COLO668 (cell line): ENCODE data around the gene NAA25.

Experiments
- DNase-seq: peaks from one replicate; lab custom pipeline; 2025; ENCODE audit not compliant: unreplicated experiment; lab: John Stamatoyannopoulos, UW

Gene NAA25

DNA sequence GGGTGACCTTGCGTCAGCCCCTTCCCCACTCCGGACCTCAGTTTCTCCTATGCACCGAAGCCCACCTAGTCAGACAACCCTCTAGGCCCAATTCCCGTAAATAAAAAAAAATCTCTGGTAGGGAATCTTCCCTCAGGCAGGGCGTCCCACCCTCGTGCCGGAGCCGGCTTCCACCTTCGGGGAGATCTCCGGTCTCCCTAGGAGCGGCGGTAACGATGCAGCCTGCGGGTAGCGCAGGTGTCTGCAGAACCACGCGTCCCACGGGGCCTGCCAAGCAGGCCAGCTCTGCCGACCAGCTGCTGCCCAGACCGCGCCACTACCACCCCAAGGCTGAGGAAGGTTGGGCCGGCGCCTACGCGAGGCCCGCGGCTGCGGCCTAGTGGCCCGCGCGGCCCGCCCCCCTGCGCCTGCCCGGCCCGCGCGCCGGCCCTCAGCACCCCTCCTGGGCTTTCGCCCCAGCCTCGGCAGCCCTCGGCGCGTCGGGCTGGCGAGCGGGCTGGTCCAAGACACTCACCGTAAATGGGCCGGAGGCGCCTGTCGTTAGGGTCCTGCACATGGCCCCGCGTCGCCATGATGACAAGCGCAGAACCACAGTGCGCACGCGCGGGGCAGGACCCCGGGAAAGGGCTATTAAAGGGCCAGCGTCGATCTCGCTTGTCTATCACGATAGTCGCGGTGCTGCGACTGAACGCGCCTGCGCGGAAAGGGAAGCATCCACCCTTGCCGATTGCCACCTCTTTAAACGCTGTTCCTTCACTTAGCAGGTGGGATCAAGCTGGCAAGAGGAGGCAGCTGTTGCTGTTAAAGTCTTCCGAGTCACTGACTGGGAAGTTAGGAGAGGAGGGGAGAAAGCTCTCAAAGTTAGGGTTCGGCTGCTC, at the start of gene NAA25:
NAA25 (minus strand) TSS at position 582 of the 878 bp plus-strand sequence; CDS start at position 572, 10 bp downstream.
- peak; percentile 95 for DNase-seq

DNA sequence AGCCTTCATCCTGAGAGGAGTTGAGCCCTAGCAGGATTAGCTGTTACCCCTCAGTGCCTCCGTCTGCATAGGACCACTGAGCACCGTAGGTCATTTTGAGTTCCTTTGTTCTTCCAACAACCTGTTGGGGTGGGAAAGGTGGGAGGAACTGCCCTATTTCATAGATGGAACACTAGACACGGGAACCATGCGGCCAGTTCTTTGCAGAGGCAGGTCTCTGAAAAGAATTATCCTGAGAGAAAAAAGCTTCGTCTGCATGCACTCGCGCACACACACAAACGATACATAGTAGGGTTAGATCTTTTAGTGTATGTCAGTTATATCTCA, 45.3 kb upstream of the NAA25 start:
- DNase-seq = no peak

DNA sequence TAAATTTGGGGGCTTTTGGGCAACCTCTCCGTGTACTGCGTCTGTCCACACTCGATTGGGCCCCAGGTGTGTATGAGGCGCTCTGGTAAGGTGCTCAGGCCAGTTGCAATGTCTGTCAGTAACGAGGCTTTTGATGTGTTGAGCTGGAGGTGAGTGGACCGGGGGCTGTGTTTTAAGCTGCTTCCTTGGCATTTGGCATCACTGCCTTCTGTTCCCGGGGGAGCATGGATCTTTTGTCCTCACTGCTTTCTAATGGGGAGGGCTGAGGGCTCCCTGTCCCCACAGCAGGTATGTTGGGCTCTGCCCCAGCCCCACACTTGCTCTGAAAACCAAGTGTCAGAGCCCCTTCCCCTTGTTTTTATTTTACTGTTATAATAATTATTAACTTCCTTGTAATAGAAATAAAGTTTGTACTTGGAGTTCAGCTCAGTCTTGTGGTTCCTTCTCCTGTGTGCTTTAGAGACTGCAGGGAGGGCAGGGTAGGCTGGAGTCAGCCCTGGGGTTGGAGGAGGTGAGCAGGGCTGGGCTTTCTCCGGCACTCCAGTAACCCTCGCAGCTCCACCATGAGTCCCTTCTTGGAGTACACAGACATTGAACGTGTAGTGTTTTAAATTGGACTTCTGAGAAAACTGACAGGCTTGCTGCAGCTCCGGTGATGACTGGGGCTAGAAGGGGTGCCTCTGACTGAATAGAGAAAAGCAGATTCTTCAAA, 44.8 kb upstream of the NAA25 start:
- no peak for DNase-seq

DNA sequence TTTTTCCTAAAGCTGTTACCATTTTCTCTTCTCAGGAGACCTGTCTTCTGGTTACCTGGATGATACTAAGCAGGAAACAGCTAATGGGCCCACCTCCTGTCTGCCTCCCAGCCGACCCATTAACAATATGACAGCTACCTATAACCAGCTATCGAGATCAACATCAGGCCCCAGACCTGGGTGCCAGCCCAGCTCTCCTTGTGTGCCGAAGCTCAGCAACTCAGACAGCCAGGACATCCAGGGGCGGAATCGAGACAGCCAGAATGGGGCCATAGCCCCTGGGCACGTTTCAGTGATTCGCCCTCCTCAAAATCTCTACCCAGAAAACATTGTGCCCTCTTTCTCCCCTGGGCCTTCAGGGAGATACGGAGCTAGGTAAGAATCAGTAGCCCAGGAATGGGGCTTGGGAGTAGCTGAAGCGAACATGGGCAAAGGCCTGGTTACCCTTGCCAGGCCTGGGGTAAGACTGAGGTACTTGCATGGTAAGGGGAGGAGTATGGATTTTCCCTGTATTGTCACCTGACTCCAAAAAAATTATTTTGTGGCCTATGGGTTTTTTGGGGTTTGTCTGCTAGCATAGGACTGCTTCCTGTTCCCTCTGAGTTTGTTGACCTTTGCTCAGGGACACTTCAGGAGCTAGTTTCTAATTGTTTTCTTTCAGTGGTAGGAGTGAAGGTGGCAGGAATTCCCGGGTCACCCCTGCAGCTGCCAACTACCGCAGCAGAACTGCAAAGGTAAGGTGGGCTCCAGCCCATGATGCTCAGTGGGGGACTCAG, 43.4 kb upstream of the NAA25 start:
- no peak for DNase-seq

DNA sequence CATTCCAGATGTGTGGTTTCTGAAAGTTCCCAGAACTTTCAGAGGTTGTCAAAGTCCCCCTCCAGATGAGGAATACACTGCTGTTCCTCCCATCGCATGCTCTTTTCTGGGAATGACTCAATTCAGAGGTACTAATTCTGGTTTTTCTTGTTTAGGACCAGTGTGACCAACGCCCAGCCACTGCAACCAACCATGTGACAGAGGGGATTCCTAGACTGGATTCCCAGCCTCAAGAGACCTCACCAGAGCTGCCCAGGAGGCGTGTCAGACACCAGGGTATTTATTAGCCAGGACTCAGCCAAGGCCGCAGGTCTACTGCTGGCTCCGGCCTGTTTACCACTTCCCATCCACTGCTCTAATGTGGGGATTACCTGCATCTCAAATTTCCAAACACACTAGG, 41.0 kb upstream of the NAA25 start:
- DNase-seq = no peak

DNA sequence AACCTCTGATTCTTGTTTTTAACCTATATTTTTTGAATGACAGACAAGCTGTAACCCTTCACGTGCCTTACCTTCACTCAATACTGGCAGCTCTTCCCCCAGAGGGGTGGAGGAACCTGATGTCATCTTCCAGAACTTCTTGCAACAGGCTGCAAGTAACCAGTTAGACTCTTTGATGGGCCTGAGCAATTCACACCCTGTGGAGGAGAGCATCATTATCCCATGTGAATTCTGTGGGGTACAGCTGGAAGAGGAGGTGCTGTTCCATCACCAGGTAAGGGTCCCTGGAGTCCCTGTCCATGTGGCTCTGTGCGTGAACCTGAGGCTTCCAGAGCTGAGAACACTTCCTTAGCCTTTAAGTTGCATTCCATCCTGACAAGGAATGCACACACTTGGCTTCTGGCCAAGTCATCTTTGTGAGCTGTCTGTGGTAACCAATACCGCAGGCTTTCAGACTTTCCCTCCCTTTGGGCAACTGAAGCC, 39.5 kb upstream of the NAA25 start:
- no peak for DNase-seq

DNA sequence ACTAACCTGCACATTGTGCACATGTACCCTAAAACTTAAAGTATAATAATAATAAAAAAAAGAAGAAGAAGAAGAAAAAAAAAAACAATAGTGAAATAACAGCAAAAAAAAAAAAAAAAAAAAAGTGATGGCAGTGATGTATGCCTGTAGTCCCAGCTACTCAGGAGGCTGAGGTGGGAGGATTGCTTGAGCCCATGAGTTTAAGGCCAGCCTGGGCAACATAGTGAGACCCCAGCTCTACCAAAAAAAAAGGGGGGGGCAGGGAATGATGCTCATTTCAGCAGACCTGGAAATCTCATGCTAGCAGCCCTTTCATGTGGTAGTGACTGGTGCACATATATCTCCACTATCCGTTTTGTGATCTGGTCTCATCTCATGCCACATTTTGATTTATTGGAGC, 37.5 kb upstream of the NAA25 start:
- DNase-seq = no peak

DNA sequence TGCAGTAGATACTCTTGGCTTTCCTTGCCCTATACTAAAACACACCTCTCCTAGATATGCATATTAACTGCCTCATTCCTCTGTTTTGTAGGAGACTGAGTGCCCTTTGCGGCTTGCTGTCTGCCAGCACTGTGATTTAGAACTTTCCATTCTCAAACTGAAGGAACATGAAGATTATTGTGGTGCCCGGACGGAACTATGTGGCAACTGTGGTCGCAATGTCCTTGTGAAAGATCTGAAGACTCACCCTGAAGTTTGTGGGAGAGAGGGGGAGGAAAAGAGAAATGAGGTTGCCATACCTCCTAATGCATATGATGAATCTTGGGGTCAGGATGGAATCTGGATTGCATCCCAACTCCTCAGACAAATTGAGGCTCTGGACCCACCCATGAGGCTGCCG, 32.1 kb upstream of the NAA25 start:
- no peak for DNase-seq

DNA sequence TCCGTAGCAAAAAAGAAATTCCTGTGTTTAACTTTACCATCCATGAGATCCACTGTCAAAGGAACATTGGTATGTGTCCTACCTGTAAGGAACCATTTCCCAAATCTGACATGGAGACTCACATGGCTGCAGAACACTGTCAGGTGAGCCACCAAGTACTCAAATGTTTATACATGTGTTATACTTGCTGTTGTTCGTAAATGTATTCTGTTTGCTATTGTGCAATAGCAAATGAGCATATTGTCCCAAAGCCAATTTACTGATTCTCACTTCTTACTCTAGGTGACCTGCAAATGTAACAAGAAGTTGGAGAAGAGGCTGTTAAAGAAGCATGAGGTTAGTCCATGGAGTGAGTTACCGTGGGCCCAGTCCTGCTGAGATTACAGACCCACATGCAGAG, 26.1 kb upstream of the NAA25 start:
- DNase-seq = no peak

DNA sequence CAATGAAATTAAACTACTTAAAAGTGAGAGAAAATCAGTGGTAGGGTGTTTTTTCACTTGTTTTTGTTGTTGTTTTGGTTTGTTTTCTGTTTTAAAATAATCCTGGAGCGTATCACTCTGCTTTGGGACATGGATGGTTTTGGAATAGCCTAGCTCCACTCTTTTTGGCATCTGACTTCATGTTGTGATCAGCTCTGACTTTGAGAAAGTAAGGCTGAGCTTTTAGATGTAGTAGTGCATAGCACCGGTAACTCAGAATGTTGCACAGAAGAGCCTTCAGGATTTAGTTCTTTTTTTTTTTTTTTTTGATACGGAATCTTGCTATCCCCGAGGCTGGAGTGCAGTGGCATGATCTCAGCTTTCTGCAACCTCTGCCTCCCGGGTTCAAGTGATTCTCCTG, 24.8 kb upstream of the NAA25 start:
- DNase-seq = no peak

DNA sequence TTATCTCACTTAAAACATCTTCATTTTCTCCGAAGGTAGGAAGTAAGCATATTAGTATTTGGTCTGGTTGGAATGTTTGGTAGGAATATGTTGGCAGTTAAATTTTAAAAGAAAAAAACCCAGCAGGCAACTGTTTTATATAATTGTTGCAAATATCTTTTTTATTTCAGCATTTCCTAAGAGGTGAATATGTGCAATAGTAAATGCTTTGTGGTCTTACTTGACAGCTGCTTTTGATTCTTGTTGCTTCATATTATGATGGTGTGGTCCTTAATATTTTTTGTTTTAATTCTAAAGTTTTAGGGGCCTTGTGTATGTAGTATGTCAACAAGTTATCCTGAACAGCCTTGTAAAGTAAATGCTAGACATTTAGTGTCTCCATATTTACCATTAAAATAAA, 23.1 kb upstream of the NAA25 start:
- no peak for DNase-seq

DNA sequence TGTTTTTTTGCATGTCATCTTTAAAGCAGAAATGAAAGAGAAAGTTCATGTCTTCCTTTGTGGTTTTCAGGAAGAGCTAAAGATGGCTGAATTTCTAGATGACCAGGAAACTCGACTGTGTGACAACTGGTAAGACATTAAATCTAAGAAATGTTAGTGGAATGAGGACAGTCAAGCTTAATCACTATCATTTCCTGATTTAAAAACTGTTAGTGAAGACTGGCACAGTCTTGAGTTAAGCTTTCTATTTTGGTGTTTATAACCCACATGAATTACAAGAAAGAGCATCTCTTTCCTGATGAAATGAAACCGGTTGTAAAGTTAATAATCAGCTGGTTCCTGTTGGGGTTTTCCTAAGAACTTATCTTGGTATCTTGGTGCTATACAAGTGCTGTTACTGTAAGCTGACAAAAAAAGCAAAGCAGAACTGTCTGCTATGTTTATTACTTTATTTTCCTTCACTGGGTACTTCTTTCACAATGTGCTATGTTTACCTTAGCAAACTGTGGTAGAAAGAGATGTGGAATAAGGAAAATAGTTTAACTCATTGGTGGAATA, 21.9 kb upstream of the NAA25 start:
- no peak for DNase-seq

DNA sequence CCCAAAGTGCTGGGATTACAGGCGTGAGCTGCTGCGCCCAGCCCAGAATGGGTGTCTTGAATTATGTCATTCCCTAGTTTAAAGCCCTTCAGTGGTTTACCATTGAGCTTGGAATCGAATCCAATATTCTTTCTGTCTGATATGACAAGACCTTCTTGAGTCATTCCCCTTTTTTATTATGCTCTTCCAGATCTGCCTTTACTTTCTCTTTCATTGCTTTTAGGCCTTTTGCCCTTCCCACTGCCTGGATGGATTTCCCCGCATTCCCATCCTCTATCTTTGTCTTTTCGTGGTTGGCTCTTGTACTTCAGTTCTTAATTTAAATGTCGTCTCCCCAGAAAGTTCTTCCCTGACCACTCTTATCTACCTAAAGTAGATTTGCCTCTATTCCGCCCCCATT, 18.3 kb upstream of the NAA25 start:
- DNase-seq = no peak

DNA sequence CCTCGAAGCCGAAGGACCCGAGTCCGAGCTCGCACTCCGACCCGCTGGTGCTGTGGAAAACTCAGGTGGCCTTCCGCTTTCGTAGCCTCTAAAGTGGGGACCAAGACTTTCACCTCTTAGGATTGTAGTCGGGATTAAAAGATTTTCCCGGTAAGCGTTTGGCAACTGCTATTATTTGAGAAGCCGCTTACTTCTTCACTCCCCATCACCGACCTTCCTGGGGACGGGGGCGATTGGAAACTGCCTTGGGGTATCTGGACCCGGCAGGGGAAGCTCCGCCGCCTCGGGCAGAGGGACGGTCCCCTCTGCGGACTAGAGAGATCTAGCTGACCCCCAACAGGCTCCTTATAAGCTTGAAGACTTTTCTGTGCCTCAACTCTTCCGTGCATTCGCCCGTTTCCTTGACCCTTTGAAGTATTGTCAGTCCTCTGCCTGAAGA, 17.4 kb upstream of the NAA25 start:
- no peak for DNase-seq

DNA sequence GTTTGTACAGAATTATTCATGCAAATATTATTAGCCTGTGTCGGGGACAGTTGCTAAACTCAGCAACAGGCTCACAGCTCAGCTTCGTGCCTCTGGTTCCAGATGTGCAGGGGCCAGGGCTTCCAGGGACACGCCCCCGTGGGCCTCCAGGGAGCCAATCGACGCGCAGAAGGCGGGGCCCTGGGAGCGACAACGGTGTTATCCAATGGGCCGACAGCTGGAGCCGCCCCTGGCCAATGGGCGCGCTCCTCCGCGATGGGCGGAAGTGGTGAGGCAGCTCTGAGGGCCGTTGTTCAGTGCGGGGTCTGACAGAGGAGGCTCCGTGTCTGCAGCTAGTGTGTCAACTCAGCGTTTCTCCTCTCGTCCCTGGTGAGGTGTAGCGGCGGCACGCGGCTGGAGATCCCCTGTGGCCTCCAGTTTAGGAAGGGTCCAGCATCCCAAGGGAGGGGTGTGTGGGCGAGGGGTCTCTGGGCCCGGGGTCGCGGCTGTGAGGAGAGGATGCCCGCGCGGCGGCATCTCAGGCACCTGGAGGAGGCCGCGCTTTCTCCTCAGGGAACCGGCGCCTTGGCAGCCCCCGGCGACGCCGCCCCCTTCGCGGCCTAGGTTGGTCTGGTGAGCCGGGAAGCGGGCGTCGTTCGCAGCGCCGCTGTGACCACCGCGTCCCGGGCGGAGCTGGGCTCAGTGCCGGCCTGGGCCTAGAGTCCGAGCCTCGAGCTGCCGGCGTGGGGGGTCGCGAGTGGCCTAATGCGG, 16.8 kb upstream of the NAA25 start, which contains the start of gene TRAFD1:
TRAFD1 (plus strand) TSS at position 311 of the 750 bp plus-strand sequence. CDS start 4,963 bp downstream, outside the sequence.
- DNase-seq = peak; percentile 99

DNA sequence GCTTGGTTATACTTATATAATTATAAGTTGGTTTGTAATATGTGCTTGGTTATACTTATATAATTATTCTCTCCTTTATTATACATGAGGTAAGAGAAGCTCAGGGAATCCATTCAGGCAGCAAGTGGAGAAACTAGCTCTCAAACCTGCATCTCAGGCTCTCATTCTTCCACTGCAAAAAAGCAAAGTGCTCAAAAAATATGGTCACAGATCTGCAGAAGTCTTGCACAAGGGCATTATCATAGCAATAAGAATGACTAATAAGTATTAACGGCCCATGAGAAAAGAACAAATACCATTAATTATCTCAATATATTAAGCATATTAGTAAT, 16.3 kb upstream of the NAA25 start:
- DNase-seq = no peak

DNA sequence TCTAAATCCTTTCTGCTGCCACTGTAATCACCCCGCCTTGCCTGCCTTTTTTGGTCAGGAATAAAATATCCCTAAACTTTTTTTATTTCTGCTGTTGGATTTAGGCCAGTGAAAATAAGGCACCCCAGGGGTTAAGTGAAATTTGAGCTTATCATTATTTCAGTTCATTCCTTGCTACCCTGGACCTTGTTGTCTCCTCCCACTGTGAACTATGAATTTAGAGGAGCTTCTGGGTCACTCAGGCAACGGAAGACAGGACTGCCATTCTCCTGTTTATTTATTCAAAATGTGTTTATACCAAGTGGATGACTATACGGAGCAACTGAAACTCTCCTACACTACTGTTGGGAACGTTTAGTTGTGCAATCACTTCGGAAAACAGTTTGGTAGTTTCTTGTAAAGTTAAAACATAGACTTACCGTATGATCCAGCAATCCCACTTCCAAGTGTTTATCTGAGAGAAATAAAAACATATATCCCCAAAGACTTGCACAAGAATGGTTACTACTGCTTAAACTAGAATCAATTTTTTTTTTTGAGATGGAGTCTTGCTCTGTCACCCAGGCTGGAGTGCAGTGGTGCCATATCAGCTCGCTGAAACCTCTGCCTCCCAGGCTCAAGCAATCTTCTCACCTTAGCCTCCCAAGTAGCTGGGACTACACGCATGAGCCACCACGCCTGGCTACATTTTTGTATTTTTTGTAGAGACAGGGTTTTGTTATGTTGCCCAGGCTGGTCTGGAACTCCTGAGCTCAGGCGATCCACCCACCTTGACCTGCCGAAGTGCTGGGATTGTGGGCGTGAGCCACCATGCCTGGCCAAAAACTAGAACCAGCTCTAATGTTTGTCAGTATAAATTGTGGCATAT, 14.5 kb upstream of the NAA25 start:
- no peak for DNase-seq

DNA sequence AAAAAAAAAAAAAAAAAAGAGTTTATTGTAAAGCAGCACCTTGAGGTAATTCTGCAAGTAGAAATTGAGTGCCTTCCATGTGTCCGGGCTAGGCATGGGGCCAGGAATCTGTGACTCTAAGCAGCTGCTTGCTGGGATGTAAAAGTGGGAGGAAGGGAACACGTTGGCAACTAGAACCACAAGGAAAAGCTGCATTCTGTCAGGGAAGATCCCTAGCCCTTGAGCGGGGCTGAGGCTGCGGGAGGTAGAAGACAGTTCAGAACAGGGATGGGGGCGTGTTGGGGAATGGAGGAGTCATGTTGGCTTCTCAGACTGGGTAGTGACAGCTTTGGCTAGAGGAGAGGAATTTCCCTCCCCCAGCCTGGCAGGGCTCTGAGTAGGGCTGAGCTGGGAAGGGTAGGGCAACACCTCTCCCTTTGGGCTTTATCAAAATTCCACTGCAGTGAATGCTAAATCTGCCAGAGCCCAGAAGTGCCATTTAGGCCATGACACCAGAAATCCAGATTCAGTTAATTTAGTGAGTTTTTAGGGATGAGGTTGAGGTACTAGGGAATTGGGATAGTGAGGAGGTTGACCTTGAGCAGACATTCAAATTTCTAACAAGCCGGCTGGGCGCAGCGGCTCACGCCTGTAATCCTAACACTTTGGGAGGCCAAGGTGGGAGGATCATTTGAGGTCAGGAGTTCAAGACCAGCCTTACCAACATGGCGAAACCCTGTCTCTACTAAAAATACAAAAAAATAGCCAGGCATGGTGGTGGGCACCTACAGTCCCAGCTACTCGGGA, 13.4 kb upstream of the NAA25 start:
- no peak for DNase-seq

DNA sequence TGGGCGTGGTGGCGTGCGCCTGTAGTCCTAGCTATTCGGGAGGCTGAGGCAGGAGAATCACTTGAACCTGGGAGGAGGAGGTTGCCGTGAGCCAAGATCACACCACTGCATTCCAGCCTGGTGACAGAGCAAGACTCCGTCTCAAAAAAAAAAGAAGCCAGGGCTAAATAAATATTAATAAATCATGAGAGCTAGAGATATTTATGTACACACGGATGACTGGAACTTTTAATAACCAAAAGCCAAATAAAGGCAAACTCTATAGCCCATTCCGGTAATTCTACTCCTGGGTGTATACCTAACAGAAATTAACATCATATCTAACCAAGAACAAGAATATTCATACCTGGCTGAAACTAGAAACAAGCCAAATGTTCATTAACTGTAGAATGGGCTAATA, 9.1 kb upstream of the NAA25 start:
- DNase-seq = no peak
